Astrocyte (in vitro differentiated cells and primary cell): Measurements from ENCODE around the gene ALPP. TPM values are rescaled to one million over a fixed set of nuclear protein-coding genes. Genes with fewer than 3 reads are reported as not detected.

Experiments
- DNase-seq: peaks from one replicate; pipeline ENCODE4 v3.0.0-alpha.2; 2010; ENCODE audit warnings: low read depth
- FAIRE-seq: peaks from 2 replicates; lab custom pipeline; 2011; peaks lifted over from hg19 to GRCh38; lab: Jason Lieb, UNC
- H2AFZ ChIP-seq: 2 replicates; pipeline ENCODE4 v1.6.0; 2012; ENCODE audit warnings: low read depth, low read length, inconsistent platforms
- H3K27ac ChIP-seq: 2 replicates; pipeline ENCODE4 v1.5.1; 2011; ENCODE audit warnings: low read depth, low read length, inconsistent platforms
- H3K27me3 ChIP-seq: 2 replicates; pipeline ENCODE4 v1.6.0; 2011; ENCODE audit warnings: low read length, inconsistent platforms; ENCODE audit not compliant: insufficient read depth
- H3K36me3 ChIP-seq: 2 replicates; pipeline ENCODE4 v1.5.1; 2011; ENCODE audit warnings: low read length, inconsistent platforms; ENCODE audit not compliant: insufficient read depth
- H3K4me1 ChIP-seq: 2 replicates; pipeline ENCODE4 v1.5.1; 2011; ENCODE audit warnings: low read length, inconsistent platforms; ENCODE audit not compliant: insufficient read depth
- H3K4me2 ChIP-seq: 2 replicates; pipeline ENCODE4 v1.6.0; 2012; ENCODE audit warnings: low read length, inconsistent platforms
- H3K4me3 ChIP-seq: 2 replicates; pipeline ENCODE4 v1.5.1; 2011; ENCODE audit warnings: low read depth, mild to moderate bottlenecking, low read length, inconsistent platforms; ENCODE audit not compliant: insufficient read depth
- H3K79me2 ChIP-seq: 2 replicates; pipeline ENCODE4 v1.6.0; 2012; ENCODE audit warnings: mild to moderate bottlenecking, low read length, inconsistent platforms; ENCODE audit not compliant: insufficient read depth
- H3K9ac ChIP-seq: 2 replicates; pipeline ENCODE4 v1.6.0; 2012; ENCODE audit warnings: mild to moderate bottlenecking, low read length, inconsistent platforms
- H3K9me3 ChIP-seq: 2 replicates; pipeline ENCODE4 v1.5.1; 2012; ENCODE audit warnings: low read depth, mild to moderate bottlenecking, low read length, inconsistent platforms; ENCODE audit not compliant: insufficient read depth
- H4K20me1 ChIP-seq: 2 replicates; pipeline ENCODE4 v1.6.0; 2012; ENCODE audit warnings: low read length, inconsistent platforms; ENCODE audit not compliant: insufficient read depth
- H3K27ac Mint-ChIP-seq: one replicate; pipeline ENCODE4 v1.8.0; 2021; ENCODE audit warnings: mild to moderate bottlenecking, mixed read lengths; ENCODE audit not compliant: unreplicated experiment
- H3K27me3 Mint-ChIP-seq: one replicate; pipeline ENCODE4 v1.8.0; 2021; ENCODE audit warnings: low read depth, mixed read lengths; ENCODE audit not compliant: unreplicated experiment
- H3K36me3 Mint-ChIP-seq: one replicate; pipeline ENCODE4 v1.8.0; 2021; ENCODE audit warnings: low read depth, mixed read lengths; ENCODE audit not compliant: unreplicated experiment
- H3K4me1 Mint-ChIP-seq: one replicate; pipeline ENCODE4 v1.8.0; 2021; ENCODE audit warnings: low read depth, mixed read lengths; ENCODE audit not compliant: unreplicated experiment
- H3K4me3 Mint-ChIP-seq: one replicate; pipeline ENCODE4 v1.8.0; 2021; ENCODE audit warnings: mild to moderate bottlenecking, moderate library complexity, mixed read lengths; ENCODE audit not compliant: unreplicated experiment
- H3K9me3 Mint-ChIP-seq: one replicate; pipeline ENCODE4 v1.8.0; 2021; ENCODE audit warnings: mild to moderate bottlenecking, mixed read lengths; ENCODE audit not compliant: unreplicated experiment
- EZH2 ChIP-seq: IDR thresholded peaks from 2 replicates; pipeline ENCODE4 v1.6.1; 2012; ENCODE audit warnings: mild to moderate bottlenecking, low read length, inconsistent platforms; ENCODE audit not compliant: insufficient read depth
- total RNA-seq: library from RNA; stranded (reverse); gene quantifications from 2 replicates; pipeline ENCODE4 v1.2.1, GENCODE V29; 2021
- TF ChIP-seq, protein P1 (sequence below): IDR thresholded peaks from 2 replicates; pipeline ENCODE4 v1.5.1; 2011; ENCODE audit warnings: low read depth, mild to moderate bottlenecking, inconsistent platforms, low read length, moderate library complexity; ENCODE audit not compliant: insufficient read depth

ALPP gene
- total RNA-seq, 1 donor from 2014 or later, result 0.32 TPM

DNA sequence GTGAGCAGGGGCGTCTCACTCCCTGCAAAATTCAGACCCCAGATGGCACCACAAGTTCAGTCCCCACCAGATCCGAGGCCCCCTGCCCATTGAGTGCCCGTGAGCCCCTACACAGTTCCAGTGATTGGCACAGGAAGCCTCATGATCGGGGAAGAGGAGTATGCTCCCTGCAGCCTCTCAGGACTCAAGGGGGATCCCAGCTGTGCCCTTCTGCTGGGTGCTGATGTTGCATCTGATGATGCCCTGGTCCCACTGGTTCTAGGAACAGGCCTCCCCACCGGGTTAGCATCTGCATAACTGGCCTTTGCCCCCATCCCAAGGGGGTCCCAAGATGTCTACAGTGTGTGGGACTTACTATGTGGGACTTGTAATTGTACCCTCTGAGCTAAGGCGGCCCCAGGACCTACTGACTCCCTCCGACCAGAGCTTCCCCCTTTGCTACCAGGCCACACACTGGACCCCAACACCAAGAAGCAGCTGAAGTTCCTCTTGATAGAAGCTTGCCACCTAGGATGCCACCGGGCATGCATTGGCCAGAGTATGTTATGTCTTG is 36.7 kb downstream of the ALPP start:
- no peak overlapping the region for H3K27ac Mint-ChIP-seq
- H3K4me1 Mint-ChIP-seq, result peaks cover 4% of the 10 kb centered on the region
- no peaks in the 10 kb centered on the region for H3K9me3 ChIP-seq
- FAIRE-seq (no peak), DNase-seq (no peak)
- no peaks in the 10 kb centered on the region for H3K36me3 ChIP-seq
- H3K27me3 Mint-ChIP-seq, result peaks cover 75% of the 10 kb centered on the region
- no peaks in the 10 kb centered on the region for H3K36me3 Mint-ChIP-seq
- H2AFZ ChIP-seq, result no peak overlapping the region
- TF ChIP-seq EZH2, result no peak
- TF ChIP-seq, protein P1, sequence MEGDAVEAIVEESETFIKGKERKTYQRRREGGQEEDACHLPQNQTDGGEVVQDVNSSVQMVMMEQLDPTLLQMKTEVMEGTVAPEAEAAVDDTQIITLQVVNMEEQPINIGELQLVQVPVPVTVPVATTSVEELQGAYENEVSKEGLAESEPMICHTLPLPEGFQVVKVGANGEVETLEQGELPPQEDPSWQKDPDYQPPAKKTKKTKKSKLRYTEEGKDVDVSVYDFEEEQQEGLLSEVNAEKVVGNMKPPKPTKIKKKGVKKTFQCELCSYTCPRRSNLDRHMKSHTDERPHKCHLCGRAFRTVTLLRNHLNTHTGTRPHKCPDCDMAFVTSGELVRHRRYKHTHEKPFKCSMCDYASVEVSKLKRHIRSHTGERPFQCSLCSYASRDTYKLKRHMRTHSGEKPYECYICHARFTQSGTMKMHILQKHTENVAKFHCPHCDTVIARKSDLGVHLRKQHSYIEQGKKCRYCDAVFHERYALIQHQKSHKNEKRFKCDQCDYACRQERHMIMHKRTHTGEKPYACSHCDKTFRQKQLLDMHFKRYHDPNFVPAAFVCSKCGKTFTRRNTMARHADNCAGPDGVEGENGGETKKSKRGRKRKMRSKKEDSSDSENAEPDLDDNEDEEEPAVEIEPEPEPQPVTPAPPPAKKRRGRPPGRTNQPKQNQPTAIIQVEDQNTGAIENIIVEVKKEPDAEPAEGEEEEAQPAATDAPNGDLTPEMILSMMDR, result no peak
- no peak overlapping the region for H3K4me3 ChIP-seq
- no peak overlapping the region for H3K27ac ChIP-seq
- no peaks in the 10 kb centered on the region for H3K79me2 ChIP-seq
- no peaks in the 10 kb centered on the region for H4K20me1 ChIP-seq
- H3K9me3 Mint-ChIP-seq, result peaks cover 3% of the 10 kb centered on the region
- H3K4me2 ChIP-seq, result no peak overlapping the region
- peaks cover 52% of the 10 kb centered on the region for H3K27me3 ChIP-seq
- H3K9ac ChIP-seq, result no peak overlapping the region
- H3K4me3 Mint-ChIP-seq, result no peak overlapping the region
- H3K4me1 ChIP-seq, result no peaks in the 10 kb centered on the region

GRCh38 chr2:232415736-232416520 is 37.4 kb downstream of the ALPP start:
- no peak overlapping the region for H3K4me2 ChIP-seq
- H3K4me3 ChIP-seq, result no peak overlapping the region
- H3K9me3 Mint-ChIP-seq, result peaks cover 3% of the 10 kb centered on the region
- no peak for FAIRE-seq
- TF ChIP-seq EZH2, result no peak
- TF ChIP-seq, protein P1, result no peak
- H3K36me3 ChIP-seq, result no peaks in the 10 kb centered on the region
- H3K36me3 Mint-ChIP-seq, result no peaks in the 10 kb centered on the region
- no peaks in the 10 kb centered on the region for H3K79me2 ChIP-seq
- H2AFZ ChIP-seq, result no peak overlapping the region
- H3K9ac ChIP-seq, result no peak overlapping the region
- H4K20me1 ChIP-seq, result no peaks in the 10 kb centered on the region
- peaks cover 71% of the 10 kb centered on the region for H3K27me3 Mint-ChIP-seq
- no peak for DNase-seq
- H3K4me1 ChIP-seq, result no peaks in the 10 kb centered on the region
- H3K4me3 Mint-ChIP-seq, result no peak overlapping the region
- peaks cover 54% of the 10 kb centered on the region for H3K27me3 ChIP-seq
- H3K9me3 ChIP-seq, result no peaks in the 10 kb centered on the region
- H3K4me1 Mint-ChIP-seq, result peaks cover 4% of the 10 kb centered on the region
- H3K27ac Mint-ChIP-seq, result no peak overlapping the region
- H3K27ac ChIP-seq, result no peak overlapping the region
